Colonic mucosa (tissue), 4 donors: ENCODE data around the gene TUBGCP2. TPM values are rescaled to one million over a fixed set of nuclear protein-coding genes. Genes with fewer than 3 reads are reported as not detected.

ENCODE experiments used
- DNase-seq: peaks from one replicate; pipeline ENCODE4 v3.0.0-alpha.2; 2020
- H3K27ac ChIP-seq: fragments of 200-600 bp; one replicate; pipeline ENCODE4 v1.8.0; 2021
- H3K27me3 ChIP-seq: fragments of 200-600 bp; one replicate; pipeline ENCODE4 v1.8.0; 2021
- H3K36me3 ChIP-seq: fragments of 200-600 bp; one replicate; pipeline ENCODE4 v1.8.0; 2021
- H3K4me1 ChIP-seq: fragments of 200-600 bp; one replicate; pipeline ENCODE4 v1.8.0; 2021; ENCODE audit warnings: mild to moderate bottlenecking
- H3K4me3 ChIP-seq: fragments of 200-600 bp; one replicate; pipeline ENCODE4 v1.8.0; 2021
- H3K9ac ChIP-seq, 2 donors: one replicate each; pipeline ENCODE4 v1.7.0; 2013; ENCODE audit warnings: control low read depth in 2 of 2, low read depth in 2 of 2, low read length in 2 of 2
- H3K9me3 ChIP-seq: fragments of 200-600 bp; one replicate; pipeline ENCODE4 v1.8.0; 2021
- intact Hi-C: fragments of 100-400 bp; cut with DNase I; formaldehyde crosslinking; loops from one replicate; pipeline ENCODE4 v1.14.1; 2022
- total RNA-seq, 2 donors: library from RNA; stranded (reverse); fragmentation: NEBNext Ultra II Directional in 1 of 2; extraction: Animal tissue kit (Norgen Biotek cat#: 25700) in 1 of 2; gene quantifications; one replicate each; pipeline ENCODE4 v1.2.1, GENCODE V29; 2021
- TF ChIP-seq, protein P1 (sequence below): fragments of 200-600 bp; IDR thresholded peaks from one replicate; pipeline ENCODE4 v1.8.0; 2022; ENCODE audit warnings: antibody characterized with exemption, mild to moderate bottlenecking
- donor health status: healthy.
- donor health status: DM: no; HTN: no; CAD: no.
- donor health status: DM: no; HTN: no; CAD: no.

The TUBGCP2 gene
- total RNA-seq, 2 donors from 2014 or later: 64.7 to 67.5 TPM

GRCh38 chr10:133261726-133262325 lies 46.8 kb downstream of the TUBGCP2 start:
- DNase-seq: peak; percentile 91
- H3K9me3 ChIP-seq: no peaks in the 10 kb centered on the region
- peak overlapping the region; percentile 78 for H3K4me3 ChIP-seq
- H3K27ac ChIP-seq: peak overlapping the region; percentile 89
- intact Hi-C loops: loop anchor here (5.0 kb wide), 1 partner anchor 45 kb away; the partner anchor contains the start of genes TUBGCP2 and ZNF511
- no peaks in the 10 kb centered on the region for H3K27me3 ChIP-seq
- TF ChIP-seq, protein P1, sequence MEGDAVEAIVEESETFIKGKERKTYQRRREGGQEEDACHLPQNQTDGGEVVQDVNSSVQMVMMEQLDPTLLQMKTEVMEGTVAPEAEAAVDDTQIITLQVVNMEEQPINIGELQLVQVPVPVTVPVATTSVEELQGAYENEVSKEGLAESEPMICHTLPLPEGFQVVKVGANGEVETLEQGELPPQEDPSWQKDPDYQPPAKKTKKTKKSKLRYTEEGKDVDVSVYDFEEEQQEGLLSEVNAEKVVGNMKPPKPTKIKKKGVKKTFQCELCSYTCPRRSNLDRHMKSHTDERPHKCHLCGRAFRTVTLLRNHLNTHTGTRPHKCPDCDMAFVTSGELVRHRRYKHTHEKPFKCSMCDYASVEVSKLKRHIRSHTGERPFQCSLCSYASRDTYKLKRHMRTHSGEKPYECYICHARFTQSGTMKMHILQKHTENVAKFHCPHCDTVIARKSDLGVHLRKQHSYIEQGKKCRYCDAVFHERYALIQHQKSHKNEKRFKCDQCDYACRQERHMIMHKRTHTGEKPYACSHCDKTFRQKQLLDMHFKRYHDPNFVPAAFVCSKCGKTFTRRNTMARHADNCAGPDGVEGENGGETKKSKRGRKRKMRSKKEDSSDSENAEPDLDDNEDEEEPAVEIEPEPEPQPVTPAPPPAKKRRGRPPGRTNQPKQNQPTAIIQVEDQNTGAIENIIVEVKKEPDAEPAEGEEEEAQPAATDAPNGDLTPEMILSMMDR: no peak
- peak overlapping the region; percentile 70 to 86 for H3K9ac ChIP-seq
- H3K36me3 ChIP-seq: no peaks in the 10 kb centered on the region
- H3K4me1 ChIP-seq: peaks cover 42% of the 10 kb centered on the region

DNA sequence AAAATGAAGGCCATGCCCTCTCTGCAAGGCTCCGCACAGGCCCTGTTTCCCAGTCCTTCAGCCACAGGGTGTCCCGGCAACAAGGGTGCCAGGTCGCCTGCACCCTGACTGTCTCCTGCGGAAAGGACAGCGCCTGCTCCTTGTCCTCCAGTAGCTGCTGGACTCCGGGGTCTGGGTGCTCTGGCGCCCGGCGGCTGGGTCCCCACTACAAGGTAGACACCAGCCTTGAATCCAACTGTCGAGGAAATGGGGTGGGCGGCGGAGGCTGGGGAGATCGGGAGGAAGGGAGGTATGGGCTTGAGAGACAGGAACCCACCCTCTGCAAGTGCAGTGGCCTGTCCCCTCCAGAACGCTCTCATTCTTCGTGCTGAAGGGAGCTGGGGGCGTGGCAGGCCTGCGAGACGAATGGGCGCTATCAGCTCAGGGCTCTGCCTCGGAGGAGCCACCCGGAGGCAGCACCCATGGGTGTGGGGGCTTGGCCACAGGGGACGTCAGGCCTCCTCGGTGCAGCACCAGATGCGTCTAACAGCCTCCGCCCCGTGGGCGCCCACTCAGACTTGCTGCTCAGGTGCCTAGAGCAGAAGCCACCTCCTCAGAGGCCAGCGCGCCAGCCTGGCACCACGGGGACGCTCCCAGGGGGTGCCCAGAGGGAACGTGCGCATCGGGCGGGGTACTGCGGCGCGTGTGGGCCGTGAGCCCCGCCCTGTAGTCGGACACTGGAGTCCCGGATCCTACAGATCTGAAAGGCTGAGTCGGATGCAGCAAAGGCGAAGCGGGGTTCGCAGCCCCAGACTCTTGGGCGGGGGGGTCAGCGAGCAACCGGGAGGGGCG lies 47.6 kb downstream of the TUBGCP2 start:
- TF ChIP-seq, protein P1: no peak
- Histone ChIP-seq H3K27ac (peak overlapping the region; percentile 89), H3K4me3 (peak overlapping the region; percentile 78), H3K27me3 (no peaks in the 10 kb centered on the region), H3K9me3 (no peaks in the 10 kb centered on the region), H3K36me3 (no peaks in the 10 kb centered on the region), H3K4me1 (peaks cover 42% of the 10 kb centered on the region), H3K9ac (peak overlapping the region; percentile 70 to 86)
- intact Hi-C loops: loop anchor here (5.0 kb wide), 1 partner anchor 46 kb away; the partner anchor contains the start of genes TUBGCP2 and ZNF511
- DNase-seq: peak; percentile 64

- no peaks in the 10 kb centered on the region for H3K9me3 ChIP-seq
- H3K27me3 ChIP-seq: no peaks in the 10 kb centered on the region
- H3K9ac ChIP-seq: no peak overlapping the region
- H3K36me3 ChIP-seq: no peaks in the 10 kb centered on the region
- peaks cover 42% of the 10 kb centered on the region for H3K4me1 ChIP-seq
- TF ChIP-seq, protein P1: no peak
- no peak for DNase-seq
- intact Hi-C loops: no loop called here
- peak overlapping the region; percentile 22 for H3K27ac ChIP-seq
- H3K4me3 ChIP-seq: no peak overlapping the region
Measured at GRCh38 chr10:133259602-133259989, 49.1 kb downstream of the TUBGCP2 start.

DNA sequence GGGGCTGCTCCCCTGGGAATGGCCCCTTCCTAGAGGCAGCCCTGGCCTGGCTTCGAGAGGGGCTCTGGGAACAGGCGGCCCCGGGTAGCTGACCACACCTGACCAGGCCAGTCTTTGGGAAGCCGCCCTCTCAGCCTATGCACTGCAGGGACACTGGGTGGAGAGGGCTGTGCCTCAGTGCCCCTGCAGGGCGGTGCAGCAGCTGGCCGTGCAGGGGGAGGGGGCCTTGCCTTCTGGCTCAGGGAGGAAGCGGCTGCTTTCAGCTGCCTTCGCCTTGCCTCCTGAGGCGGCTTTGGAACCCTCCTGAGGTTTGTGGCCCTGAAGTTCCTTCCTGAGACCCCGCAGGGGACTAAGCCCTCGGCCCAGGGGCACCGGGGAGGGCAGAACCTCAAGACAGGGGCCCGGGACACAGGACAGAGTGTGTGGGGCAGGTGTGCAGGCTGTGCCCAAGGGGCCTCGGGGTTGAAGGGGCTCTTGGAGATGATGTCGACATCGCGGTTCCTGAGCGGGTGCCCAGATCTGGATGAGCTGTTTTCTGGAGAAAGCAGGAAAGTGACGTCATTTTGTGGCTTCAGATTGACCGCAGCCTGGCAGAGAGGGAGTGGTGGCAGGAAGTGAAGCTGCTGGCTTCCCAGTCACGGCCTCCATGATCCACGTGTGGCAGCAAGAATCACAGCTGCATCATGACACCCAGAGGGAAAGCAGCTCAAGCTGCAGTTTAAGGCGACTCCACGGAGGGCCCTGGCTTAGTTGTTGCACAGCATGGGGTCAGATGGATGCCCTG lies 49.7 kb downstream of the TUBGCP2 start:
- H3K27me3 ChIP-seq: no peaks in the 10 kb centered on the region
- peaks cover 37% of the 10 kb centered on the region for H3K4me1 ChIP-seq
- H3K9me3 ChIP-seq: no peaks in the 10 kb centered on the region
- H3K27ac ChIP-seq: peak overlapping the region; percentile 50
- DNase-seq: peak; percentile 70
- intact Hi-C loops: no loop called here
- no peak overlapping the region for H3K4me3 ChIP-seq
- H3K36me3 ChIP-seq: no peaks in the 10 kb centered on the region
- TF ChIP-seq, protein P1: no peak
- H3K9ac ChIP-seq: peak overlapping the region in 1 of 2 donors; percentile 18
